Measurements from ENCODE around the gene RHNO1. TPM values are rescaled to one million over a fixed set of nuclear protein-coding genes. Genes with fewer than 3 reads are reported as not detected.

RHNO1 gene
- total and polyA plus RNA-seq, 2 of the 4 experiments (the other 2 are of a cell fraction): 26.1 to 30.6 TPM

DNA sequence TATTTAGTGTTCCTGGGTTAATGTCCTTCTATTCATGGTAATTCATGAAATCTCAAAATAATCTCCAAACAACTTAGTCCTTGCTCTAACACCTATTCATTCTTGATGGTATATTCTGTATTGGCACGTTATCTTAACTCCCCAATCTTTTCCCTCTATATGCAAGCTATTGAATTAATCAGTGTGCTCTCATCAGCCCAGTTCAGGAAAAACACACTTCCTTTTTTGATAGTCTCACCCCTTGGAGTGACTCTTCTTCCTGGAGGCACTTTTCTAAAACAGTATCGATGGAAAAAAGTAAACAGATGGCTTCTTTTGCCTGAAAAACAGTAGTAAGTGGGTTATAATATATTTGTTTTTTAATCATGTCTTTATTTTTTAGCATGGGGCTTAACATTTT lies 42.2 kb downstream of the RHNO1 start:
- peaks cover 12 to 41% of the 10 kb centered on the region in 2 experiments for H3K79me1 ChIP-seq (ENCODE audit: low read depth in 1 of 2, low read length in 2 of 2)

More for the DNA sequence above, 42.2 kb downstream of the RHNO1 start:
- Histone ChIP-seq H4K20me1 (ENCODE audit: insufficient read depth, low read length) (peaks cover 3% of the 10 kb centered on the region), H2BK20ac (ENCODE audit: low read depth, low read length) (no peak overlapping the region), H2BK15ac (ENCODE audit: low read depth, low read length) (no peak overlapping the region), H3K27me3 (ENCODE audit: control insufficient read depth, insufficient read depth, low read length) (no peaks in the 10 kb centered on the region), H3K36me3 (ENCODE audit: control insufficient read depth, insufficient read depth, low read length) (peaks cover 35% of the 10 kb centered on the region), H3K4me3 (ENCODE audit: insufficient read depth, low read depth, low read length) (no peak overlapping the region), H3K4me1 (ENCODE audit: control insufficient read depth, insufficient read depth, low read length) (peaks cover 2% of the 10 kb centered on the region; the same call in 1 of the 2 replicates), H2AK9ac (replicated peaks; ENCODE audit: low read depth, low read length, poor library complexity) (no peak overlapping the region), H3K23ac (ENCODE audit: low read depth, low read length) (no peak overlapping the region), H3K4ac (ENCODE audit: low read depth, low read length) (no peak overlapping the region), H2BK120ac (ENCODE audit: low read depth, low read length) (no peak overlapping the region), H3K9me1 (ENCODE audit: insufficient read depth, low read length) (peaks cover 3% of the 10 kb centered on the region; the same call in 1 of the 2 replicates), H4K8ac (ENCODE audit: low read depth in 2 of 2, low read length in 2 of 2) (no peak overlapping the region), H3K9ac (ENCODE audit: low read depth, low read length) (no peak overlapping the region), H3K9me3 (ENCODE audit: control insufficient read depth, insufficient read depth, low read length) (no peaks in the 10 kb centered on the region), H2BK5ac (ENCODE audit: low read depth, low read length, poor library complexity, severe bottlenecking) (no peak overlapping the region), H3K18ac (ENCODE audit: low read depth, low read length) (no peak overlapping the region), H3K4me2 (ENCODE audit: low read depth, low read length) (no peak overlapping the region), H2AK5ac (ENCODE audit: low read depth, low read length) (no peak overlapping the region), H4K91ac (ENCODE audit: insufficient read depth, low read depth, low read length) (no peak overlapping the region), H3K56ac (ENCODE audit: extremely low read depth, insufficient read depth, low read length) (no peak overlapping the region), H2AFZ (replicated peaks; ENCODE audit: low read length, poor library complexity) (no peak overlapping the region), H3K14ac (replicated peaks; ENCODE audit: low read depth, low read length) (no peak overlapping the region), H4K5ac (ENCODE audit: low read depth, low read length) (no peak overlapping the region), H3K27ac (ENCODE audit: insufficient read depth, low read length) (no peak overlapping the region)
- no peak for ATAC-seq (ENCODE audit: low read depth)
- no peak for DNase-seq
- TF ChIP-seq, protein P1, sequence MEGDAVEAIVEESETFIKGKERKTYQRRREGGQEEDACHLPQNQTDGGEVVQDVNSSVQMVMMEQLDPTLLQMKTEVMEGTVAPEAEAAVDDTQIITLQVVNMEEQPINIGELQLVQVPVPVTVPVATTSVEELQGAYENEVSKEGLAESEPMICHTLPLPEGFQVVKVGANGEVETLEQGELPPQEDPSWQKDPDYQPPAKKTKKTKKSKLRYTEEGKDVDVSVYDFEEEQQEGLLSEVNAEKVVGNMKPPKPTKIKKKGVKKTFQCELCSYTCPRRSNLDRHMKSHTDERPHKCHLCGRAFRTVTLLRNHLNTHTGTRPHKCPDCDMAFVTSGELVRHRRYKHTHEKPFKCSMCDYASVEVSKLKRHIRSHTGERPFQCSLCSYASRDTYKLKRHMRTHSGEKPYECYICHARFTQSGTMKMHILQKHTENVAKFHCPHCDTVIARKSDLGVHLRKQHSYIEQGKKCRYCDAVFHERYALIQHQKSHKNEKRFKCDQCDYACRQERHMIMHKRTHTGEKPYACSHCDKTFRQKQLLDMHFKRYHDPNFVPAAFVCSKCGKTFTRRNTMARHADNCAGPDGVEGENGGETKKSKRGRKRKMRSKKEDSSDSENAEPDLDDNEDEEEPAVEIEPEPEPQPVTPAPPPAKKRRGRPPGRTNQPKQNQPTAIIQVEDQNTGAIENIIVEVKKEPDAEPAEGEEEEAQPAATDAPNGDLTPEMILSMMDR (conservative IDR thresholded peaks at IDR 0.05; ENCODE audit: low read depth, low read length): no peak
- TF ChIP-seq POLR2A (IDR thresholded peaks at IDR 0.05; ENCODE audit: low read depth, low read length) (no peak), RCOR1 (IDR thresholded peaks at IDR 0.05; ENCODE audit: insufficient replicate concordance, low read length) (no peak), CEBPB (IDR thresholded peaks at IDR 0.05; ENCODE audit: low read depth, low read length) (no peak), SMC3 (IDR thresholded peaks at IDR 0.05; ENCODE audit: low read depth, low read length) (no peak), FOS (IDR thresholded peaks at IDR 0.05; ENCODE audit: low read depth, low read length) (no peak), MAFK (IDR thresholded peaks at IDR 0.05; ENCODE audit: low read depth, low read length) (no peak), BHLHE40 (IDR thresholded peaks at IDR 0.05; ENCODE audit: low read depth, low read length) (no peak), NFE2L2 (IDR thresholded peaks at IDR 0.05; ENCODE audit: low read depth, low read length) (no peak), CHD1 (IDR thresholded peaks at IDR 0.05; ENCODE audit: low read depth, low read length) (no peak), MXI1 (IDR thresholded peaks at IDR 0.05; ENCODE audit: borderline replicate concordance, low read depth, low read length) (no peak), MAZ (IDR thresholded peaks at IDR 0.05; ENCODE audit: borderline replicate concordance, low read depth, low read length) (no peak), RFX5 (IDR thresholded peaks at IDR 0.05; ENCODE audit: low read depth, low read length) (no peak), RAD21 (IDR thresholded peaks at IDR 0.05; ENCODE audit: low read length) (no peak)
- TF ChIP-seq, protein P2, sequence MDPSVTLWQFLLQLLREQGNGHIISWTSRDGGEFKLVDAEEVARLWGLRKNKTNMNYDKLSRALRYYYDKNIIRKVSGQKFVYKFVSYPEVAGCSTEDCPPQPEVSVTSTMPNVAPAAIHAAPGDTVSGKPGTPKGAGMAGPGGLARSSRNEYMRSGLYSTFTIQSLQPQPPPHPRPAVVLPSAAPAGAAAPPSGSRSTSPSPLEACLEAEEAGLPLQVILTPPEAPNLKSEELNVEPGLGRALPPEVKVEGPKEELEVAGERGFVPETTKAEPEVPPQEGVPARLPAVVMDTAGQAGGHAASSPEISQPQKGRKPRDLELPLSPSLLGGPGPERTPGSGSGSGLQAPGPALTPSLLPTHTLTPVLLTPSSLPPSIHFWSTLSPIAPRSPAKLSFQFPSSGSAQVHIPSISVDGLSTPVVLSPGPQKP (IDR thresholded peaks at IDR 0.05; ENCODE audit: borderline replicate concordance, low read depth, low read length): no peak
- TF ChIP-seq, protein P3, sequence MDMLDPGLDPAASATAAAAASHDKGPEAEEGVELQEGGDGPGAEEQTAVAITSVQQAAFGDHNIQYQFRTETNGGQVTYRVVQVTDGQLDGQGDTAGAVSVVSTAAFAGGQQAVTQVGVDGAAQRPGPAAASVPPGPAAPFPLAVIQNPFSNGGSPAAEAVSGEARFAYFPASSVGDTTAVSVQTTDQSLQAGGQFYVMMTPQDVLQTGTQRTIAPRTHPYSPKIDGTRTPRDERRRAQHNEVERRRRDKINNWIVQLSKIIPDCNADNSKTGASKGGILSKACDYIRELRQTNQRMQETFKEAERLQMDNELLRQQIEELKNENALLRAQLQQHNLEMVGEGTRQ (IDR thresholded peaks at IDR 0.05; ENCODE audit: low read depth, low read length): no peak
- dilution Hi-C loops (cut with HindIII; ENCODE audit: low sequenced_read_pairs, unreplicated experiment): no loop called here
- no TSS peak for BruUV-seq (replicated peaks)
- WGBS, 2 experiments (ENCODE audit: extremely low coverage in 2 of 2, insufficient read length in 1 of 2): no CpG with 5 or more reads among the region's 2 CpGs
- intact Hi-C loops (cut with micrococcal nuclease): no loop called here
- CTCF ChIA-PET: no interaction called here
- POLR2A ChIA-PET (ENCODE audit: unreplicated experiment): no interaction called here
- in situ Hi-C loops (cut with MboI; ENCODE audit: low sequenced_read_pairs): no loop called here

All from IMR-90 (cell line).